WTC11 (cell line): ENCODE data around the gene UBLCP1. TPM values are rescaled to one million over a fixed set of nuclear protein-coding genes. Genes with fewer than 3 reads are reported as not detected.

Experiments
- ATAC-seq: fragments of 200-7000 bp; cut with Tn5 transposase; 2 replicates; pipeline ENCODE4 v1.10.0; 2021; ENCODE audit warnings: mild to moderate bottlenecking, moderate library complexity
- CTCF ChIA-PET: fragments of 300-600 bp; sonication (Branson Sonifier 250); formaldehyde crosslinking; loops from one replicate; lab custom pipeline; 2021; ENCODE audit warnings: antibody characterized with exemption; lab: Charles Lee
- POLR2A ChIA-PET: fragments of 350-600 bp; sonication (Branson Sonifier 250); formaldehyde crosslinking; loops from one replicate; lab custom pipeline; 2021; ENCODE audit warnings: antibody characterized with exemption; lab: Charles Lee
- DNase-seq: peaks from one replicate; pipeline ENCODE4 v3.0.0; 2021; ENCODE audit warnings: low spot score
- H3K27ac Mint-ChIP-seq: 2 replicates; pipeline ENCODE4 v1.8.0; 2021; ENCODE audit warnings: mixed read lengths
- H3K27me3 Mint-ChIP-seq: 2 replicates; pipeline ENCODE4 v1.8.0; 2021; ENCODE audit warnings: low read depth, mild to moderate bottlenecking, moderate library complexity, mixed read lengths
- H3K36me3 Mint-ChIP-seq: 2 replicates; pipeline ENCODE4 v1.8.0; 2021; ENCODE audit warnings: mixed read lengths
- H3K4me1 Mint-ChIP-seq: 2 replicates; pipeline ENCODE4 v1.8.0; 2022; ENCODE audit warnings: mixed read lengths
- H3K4me3 Mint-ChIP-seq: 2 replicates; pipeline ENCODE4 v1.8.0; 2021; ENCODE audit warnings: mild to moderate bottlenecking, moderate library complexity, mixed read lengths
- H3K9me3 Mint-ChIP-seq: 2 replicates; pipeline ENCODE4 v1.8.0; 2021; ENCODE audit warnings: mixed read lengths
- ELF4 ChIP-seq: sonication (generic); formaldehyde crosslinking; IDR thresholded peaks from 2 replicates; pipeline ENCODE4 v1.8.1; 2022; ENCODE audit warnings: low read depth, mild to moderate bottlenecking, moderate library complexity, missing genetic modification reagents
- EMX1 ChIP-seq: fragments of 250-450 bp; sonication (Bioruptor Pico); IDR thresholded peaks from 2 replicates; pipeline ENCODE4 v1.8.0; 2021; ENCODE audit warnings: mild to moderate bottlenecking
- FOXP1 ChIP-seq: sonication (generic); formaldehyde crosslinking; IDR thresholded peaks from 2 replicates; pipeline ENCODE4 v1.8.0; 2022; ENCODE audit warnings: missing genetic modification reagents, mild to moderate bottlenecking, moderate library complexity, borderline replicate concordance
- IRF2 ChIP-seq: sonication (generic); formaldehyde crosslinking; IDR thresholded peaks from 2 replicates; pipeline ENCODE4 v1.8.0; 2022; ENCODE audit warnings: low read depth, missing genetic modification reagents, borderline replicate concordance
- MXD4 ChIP-seq: fragments of 250-450 bp; sonication (Bioruptor Pico); IDR thresholded peaks from 2 replicates; pipeline ENCODE4 v1.8.0; 2021; ENCODE audit warnings: mild to moderate bottlenecking, moderate library complexity, borderline replicate concordance
- MYBL2 ChIP-seq: sonication (generic); formaldehyde crosslinking; IDR thresholded peaks from 2 replicates; pipeline ENCODE4 v1.8.1; 2023; ENCODE audit warnings: mild to moderate bottlenecking, moderate library complexity, missing genetic modification reagents
- NR1H2 ChIP-seq: sonication (generic); formaldehyde crosslinking; IDR thresholded peaks from 2 replicates; pipeline ENCODE4 v1.9.0; 2021; ENCODE audit warnings: mild to moderate bottlenecking, moderate library complexity, missing genetic modification reagents
- NR2C2 ChIP-seq: sonication (generic); formaldehyde crosslinking; IDR thresholded peaks from 2 replicates; pipeline ENCODE4 v1.8.0; 2022; ENCODE audit warnings: mild to moderate bottlenecking, missing genetic modification reagents
- SP1 ChIP-seq: sonication (generic); formaldehyde crosslinking; conservative IDR thresholded peaks from 2 replicates; pipeline ENCODE4 v1.8.1; 2022; ENCODE audit warnings: missing genetic modification reagents
- TCF7 ChIP-seq: sonication (generic); formaldehyde crosslinking; IDR thresholded peaks from 2 replicates; pipeline ENCODE4 v1.8.0; 2022; ENCODE audit warnings: mild to moderate bottlenecking, low read depth, missing genetic modification reagents, moderate library complexity
- ZNF423 ChIP-seq: fragments of 250-450 bp; sonication (Bioruptor Pico); IDR thresholded peaks from 2 replicates; pipeline ENCODE4 v2.1.2; 2022; ENCODE audit warnings: mild to moderate bottlenecking, moderate library complexity
- total RNA-seq: library from RNA; stranded (reverse); gene quantifications from 3 replicates; pipeline ENCODE4 v1.2.3, GENCODE V29; 2021
- TF ChIP-seq, protein P1 (sequence below): sonication (generic); formaldehyde crosslinking; IDR thresholded peaks from 2 replicates; pipeline ENCODE4 v1.8.0; 2022; ENCODE audit warnings: mild to moderate bottlenecking, missing genetic modification reagents
- TF ChIP-seq, protein P2 (sequence below): sonication (generic); formaldehyde crosslinking; IDR thresholded peaks from 2 replicates; pipeline ENCODE4 v1.8.0; 2022; ENCODE audit warnings: mild to moderate bottlenecking, missing genetic modification reagents
- TF ChIP-seq, protein P3 (sequence below): sonication (generic); formaldehyde crosslinking; IDR thresholded peaks from 2 replicates; pipeline ENCODE4 v1.8.1; 2023; ENCODE audit warnings: mild to moderate bottlenecking, missing genetic modification reagents
- TF ChIP-seq, protein P4 (sequence below): sonication (generic); formaldehyde crosslinking; IDR thresholded peaks from 2 replicates; pipeline ENCODE4 v1.8.1; 2022; ENCODE audit warnings: low read depth, mild to moderate bottlenecking, moderate library complexity, missing genetic modification reagents, borderline replicate concordance
- TF ChIP-seq, protein P5 (sequence below): fragments of 250-450 bp; sonication (Bioruptor Pico); IDR thresholded peaks from 2 replicates; pipeline ENCODE4 v1.9.0; 2021; ENCODE audit warnings: mild to moderate bottlenecking, borderline replicate concordance
- TF ChIP-seq, protein P6 (sequence below): sonication (generic); formaldehyde crosslinking; IDR thresholded peaks from 2 replicates; pipeline ENCODE4 v1.8.0; 2023; ENCODE audit warnings: missing genetic modification reagents
- TF ChIP-seq, protein P7 (sequence below): sonication (generic); formaldehyde crosslinking; IDR thresholded peaks from 2 replicates; pipeline ENCODE4 v1.8.1; 2022; ENCODE audit warnings: low read depth, missing genetic modification reagents, borderline replicate concordance

UBLCP1 gene
- total RNA-seq, 1 experiment from 2014 or later: 31.0 TPM

DNA sequence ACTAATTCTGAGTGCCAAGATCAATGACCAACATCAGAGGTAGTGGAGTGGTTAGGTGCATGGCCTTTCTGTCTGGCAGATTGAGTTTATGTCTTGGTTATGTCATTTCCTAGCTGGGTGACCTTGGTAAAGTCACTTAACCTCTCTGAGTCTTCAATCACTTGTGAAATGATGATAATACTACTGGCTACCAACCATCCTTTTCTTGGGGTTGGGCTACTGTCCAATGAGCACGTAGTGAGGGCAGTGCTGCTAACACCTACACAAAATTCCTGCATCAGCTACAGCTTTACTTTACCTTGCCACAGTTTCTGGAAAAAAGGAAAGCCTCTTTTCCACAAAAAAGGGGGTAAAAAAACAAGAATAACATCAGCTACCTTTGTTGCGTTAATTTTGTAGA, 54.8 kb downstream of the UBLCP1 start:
- ATAC-seq: no peak
- POLR2A ChIA-PET: no interaction called here
- TF ChIP-seq, protein P1, sequence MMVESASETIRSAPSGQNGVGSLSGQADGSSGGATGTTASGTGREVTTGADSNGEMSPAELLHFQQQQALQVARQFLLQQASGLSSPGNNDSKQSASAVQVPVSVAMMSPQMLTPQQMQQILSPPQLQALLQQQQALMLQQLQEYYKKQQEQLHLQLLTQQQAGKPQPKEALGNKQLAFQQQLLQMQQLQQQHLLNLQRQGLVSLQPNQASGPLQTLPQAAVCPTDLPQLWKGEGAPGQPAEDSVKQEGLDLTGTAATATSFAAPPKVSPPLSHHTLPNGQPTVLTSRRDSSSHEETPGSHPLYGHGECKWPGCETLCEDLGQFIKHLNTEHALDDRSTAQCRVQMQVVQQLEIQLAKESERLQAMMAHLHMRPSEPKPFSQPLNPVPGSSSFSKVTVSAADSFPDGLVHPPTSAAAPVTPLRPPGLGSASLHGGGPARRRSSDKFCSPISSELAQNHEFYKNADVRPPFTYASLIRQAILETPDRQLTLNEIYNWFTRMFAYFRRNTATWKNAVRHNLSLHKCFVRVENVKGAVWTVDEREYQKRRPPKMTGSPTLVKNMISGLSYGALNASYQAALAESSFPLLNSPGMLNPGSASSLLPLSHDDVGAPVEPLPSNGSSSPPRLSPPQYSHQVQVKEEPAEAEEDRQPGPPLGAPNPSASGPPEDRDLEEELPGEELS (CRISPR knock-in tag): no peak
- TF ChIP-seq ELF4 (no peak), FOXP1 (no peak), TCF7 (CRISPR knock-in tag) (no peak), ZNF423 (CRISPR knock-in tag) (no peak), MYBL2 (CRISPR knock-in tag) (no peak), MXD4 (no peak), EMX1 (CRISPR knock-in tag) (no peak), SP1 (CRISPR knock-in tag) (no peak), IRF2 (CRISPR knock-in tag) (no peak), NR1H2 (CRISPR knock-in tag) (no peak), NR2C2 (CRISPR knock-in tag) (no peak)
- TF ChIP-seq, protein P2, sequence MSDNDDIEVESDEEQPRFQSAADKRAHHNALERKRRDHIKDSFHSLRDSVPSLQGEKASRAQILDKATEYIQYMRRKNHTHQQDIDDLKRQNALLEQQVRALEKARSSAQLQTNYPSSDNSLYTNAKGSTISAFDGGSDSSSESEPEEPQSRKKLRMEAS (CRISPR knock-in tag): no peak
- TF ChIP-seq, protein P3, sequence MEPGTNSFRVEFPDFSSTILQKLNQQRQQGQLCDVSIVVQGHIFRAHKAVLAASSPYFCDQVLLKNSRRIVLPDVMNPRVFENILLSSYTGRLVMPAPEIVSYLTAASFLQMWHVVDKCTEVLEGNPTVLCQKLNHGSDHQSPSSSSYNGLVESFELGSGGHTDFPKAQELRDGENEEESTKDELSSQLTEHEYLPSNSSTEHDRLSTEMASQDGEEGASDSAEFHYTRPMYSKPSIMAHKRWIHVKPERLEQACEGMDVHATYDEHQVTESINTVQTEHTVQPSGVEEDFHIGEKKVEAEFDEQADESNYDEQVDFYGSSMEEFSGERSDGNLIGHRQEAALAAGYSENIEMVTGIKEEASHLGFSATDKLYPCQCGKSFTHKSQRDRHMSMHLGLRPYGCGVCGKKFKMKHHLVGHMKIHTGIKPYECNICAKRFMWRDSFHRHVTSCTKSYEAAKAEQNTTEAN: no peak
- TF ChIP-seq, protein P4, sequence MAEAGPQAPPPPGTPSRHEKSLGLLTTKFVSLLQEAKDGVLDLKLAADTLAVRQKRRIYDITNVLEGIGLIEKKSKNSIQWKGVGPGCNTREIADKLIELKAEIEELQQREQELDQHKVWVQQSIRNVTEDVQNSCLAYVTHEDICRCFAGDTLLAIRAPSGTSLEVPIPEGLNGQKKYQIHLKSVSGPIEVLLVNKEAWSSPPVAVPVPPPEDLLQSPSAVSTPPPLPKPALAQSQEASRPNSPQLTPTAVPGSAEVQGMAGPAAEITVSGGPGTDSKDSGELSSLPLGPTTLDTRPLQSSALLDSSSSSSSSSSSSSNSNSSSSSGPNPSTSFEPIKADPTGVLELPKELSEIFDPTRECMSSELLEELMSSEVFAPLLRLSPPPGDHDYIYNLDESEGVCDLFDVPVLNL (CRISPR knock-in tag): no peak
- TF ChIP-seq, protein P5, sequence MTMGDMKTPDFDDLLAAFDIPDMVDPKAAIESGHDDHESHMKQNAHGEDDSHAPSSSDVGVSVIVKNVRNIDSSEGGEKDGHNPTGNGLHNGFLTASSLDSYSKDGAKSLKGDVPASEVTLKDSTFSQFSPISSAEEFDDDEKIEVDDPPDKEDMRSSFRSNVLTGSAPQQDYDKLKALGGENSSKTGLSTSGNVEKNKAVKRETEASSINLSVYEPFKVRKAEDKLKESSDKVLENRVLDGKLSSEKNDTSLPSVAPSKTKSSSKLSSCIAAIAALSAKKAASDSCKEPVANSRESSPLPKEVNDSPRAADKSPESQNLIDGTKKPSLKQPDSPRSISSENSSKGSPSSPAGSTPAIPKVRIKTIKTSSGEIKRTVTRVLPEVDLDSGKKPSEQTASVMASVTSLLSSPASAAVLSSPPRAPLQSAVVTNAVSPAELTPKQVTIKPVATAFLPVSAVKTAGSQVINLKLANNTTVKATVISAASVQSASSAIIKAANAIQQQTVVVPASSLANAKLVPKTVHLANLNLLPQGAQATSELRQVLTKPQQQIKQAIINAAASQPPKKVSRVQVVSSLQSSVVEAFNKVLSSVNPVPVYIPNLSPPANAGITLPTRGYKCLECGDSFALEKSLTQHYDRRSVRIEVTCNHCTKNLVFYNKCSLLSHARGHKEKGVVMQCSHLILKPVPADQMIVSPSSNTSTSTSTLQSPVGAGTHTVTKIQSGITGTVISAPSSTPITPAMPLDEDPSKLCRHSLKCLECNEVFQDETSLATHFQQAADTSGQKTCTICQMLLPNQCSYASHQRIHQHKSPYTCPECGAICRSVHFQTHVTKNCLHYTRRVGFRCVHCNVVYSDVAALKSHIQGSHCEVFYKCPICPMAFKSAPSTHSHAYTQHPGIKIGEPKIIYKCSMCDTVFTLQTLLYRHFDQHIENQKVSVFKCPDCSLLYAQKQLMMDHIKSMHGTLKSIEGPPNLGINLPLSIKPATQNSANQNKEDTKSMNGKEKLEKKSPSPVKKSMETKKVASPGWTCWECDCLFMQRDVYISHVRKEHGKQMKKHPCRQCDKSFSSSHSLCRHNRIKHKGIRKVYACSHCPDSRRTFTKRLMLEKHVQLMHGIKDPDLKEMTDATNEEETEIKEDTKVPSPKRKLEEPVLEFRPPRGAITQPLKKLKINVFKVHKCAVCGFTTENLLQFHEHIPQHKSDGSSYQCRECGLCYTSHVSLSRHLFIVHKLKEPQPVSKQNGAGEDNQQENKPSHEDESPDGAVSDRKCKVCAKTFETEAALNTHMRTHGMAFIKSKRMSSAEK (CRISPR knock-in tag): no peak
- TF ChIP-seq, protein P6, sequence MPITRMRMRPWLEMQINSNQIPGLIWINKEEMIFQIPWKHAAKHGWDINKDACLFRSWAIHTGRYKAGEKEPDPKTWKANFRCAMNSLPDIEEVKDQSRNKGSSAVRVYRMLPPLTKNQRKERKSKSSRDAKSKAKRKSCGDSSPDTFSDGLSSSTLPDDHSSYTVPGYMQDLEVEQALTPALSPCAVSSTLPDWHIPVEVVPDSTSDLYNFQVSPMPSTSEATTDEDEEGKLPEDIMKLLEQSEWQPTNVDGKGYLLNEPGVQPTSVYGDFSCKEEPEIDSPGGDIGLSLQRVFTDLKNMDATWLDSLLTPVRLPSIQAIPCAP (CRISPR knock-in tag): no peak
- TF ChIP-seq, protein P7, sequence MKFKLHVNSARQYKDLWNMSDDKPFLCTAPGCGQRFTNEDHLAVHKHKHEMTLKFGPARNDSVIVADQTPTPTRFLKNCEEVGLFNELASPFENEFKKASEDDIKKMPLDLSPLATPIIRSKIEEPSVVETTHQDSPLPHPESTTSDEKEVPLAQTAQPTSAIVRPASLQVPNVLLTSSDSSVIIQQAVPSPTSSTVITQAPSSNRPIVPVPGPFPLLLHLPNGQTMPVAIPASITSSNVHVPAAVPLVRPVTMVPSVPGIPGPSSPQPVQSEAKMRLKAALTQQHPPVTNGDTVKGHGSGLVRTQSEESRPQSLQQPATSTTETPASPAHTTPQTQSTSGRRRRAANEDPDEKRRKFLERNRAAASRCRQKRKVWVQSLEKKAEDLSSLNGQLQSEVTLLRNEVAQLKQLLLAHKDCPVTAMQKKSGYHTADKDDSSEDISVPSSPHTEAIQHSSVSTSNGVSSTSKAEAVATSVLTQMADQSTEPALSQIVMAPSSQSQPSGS (CRISPR knock-in tag): no peak
- no peaks in the 10 kb centered on the region for H3K9me3 Mint-ChIP-seq
- no peak overlapping the region for H3K4me3 Mint-ChIP-seq
- no peaks in the 10 kb centered on the region for H3K4me1 Mint-ChIP-seq
- H3K27ac Mint-ChIP-seq: no peak overlapping the region
- CTCF ChIA-PET: interaction anchor here (1.1 to 4.9 kb wide), 5 partner anchors 9 to 160 kb away, joined by 3 to 62 read pairs (median 9); no protein-coding TSS in a partner anchor
- no peaks in the 10 kb centered on the region for H3K36me3 Mint-ChIP-seq
- no peak for DNase-seq
- H3K27me3 Mint-ChIP-seq: no peaks in the 10 kb centered on the region
